ENCODE results near the gene SEMA3D. TPM values are rescaled to one million over a fixed set of nuclear protein-coding genes. Genes with fewer than 3 reads are reported as not detected.

SEMA3D gene
- total RNA-seq, 1 experiment from 2014 or later = 23.3 TPM

DNA sequence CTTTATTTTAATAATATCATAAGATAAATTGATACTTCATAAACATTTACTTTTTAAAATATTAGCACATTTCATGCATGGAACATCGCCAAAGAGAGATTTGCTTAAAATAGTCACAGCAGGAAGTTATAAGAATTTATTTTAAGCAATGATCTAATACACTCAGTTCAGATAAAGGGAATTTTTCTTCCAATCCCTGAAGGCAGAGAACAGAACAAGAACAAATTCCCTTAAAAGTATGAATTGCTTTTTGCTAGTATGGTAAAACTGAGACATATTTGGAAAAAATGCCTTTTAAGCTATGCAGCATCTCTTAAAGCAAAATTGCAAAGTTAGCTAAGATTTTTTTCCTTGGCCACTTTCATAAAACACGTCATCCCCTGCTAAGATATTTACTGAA lies 91.0 kb downstream of the SEMA3D start:
- no peak for DNase-seq (ENCODE audit: low spot score)
- POLR2A ChIA-PET (ENCODE audit: low non-redundant PET) = no interaction called here
- intact Hi-C loops (cut with micrococcal nuclease; ENCODE audit: unreplicated experiment) = no loop called here

GRCh38 chr7:85095366-85095765 lies 91.5 kb downstream of the SEMA3D start:
- H3K9me3 ChIP-seq (ENCODE audit: low read depth, low read length, poor library complexity, severe bottlenecking) = no peaks in the 10 kb centered on the region
- peaks cover 59% of the 10 kb centered on the region for H3K4me1 ChIP-seq (ENCODE audit: insufficient read depth, low read length, poor library complexity, severe bottlenecking)
- ChIA-PET CTCF (no interaction called here), POLR2A (ENCODE audit: low non-redundant PET) (no interaction called here)
- H3K36me3 ChIP-seq (ENCODE audit: insufficient read depth, low read length, poor library complexity, severe bottlenecking) = no peaks in the 10 kb centered on the region
- BruUV-seq (replicated peaks) = no TSS peak
- intact Hi-C loops (cut with micrococcal nuclease; ENCODE audit: unreplicated experiment) = no loop called here
- H3K27ac ChIP-seq (ENCODE audit: low read depth, low read length, poor library complexity, severe bottlenecking) = peak overlapping the region; percentile 0
- no peak overlapping the region for H3K4me3 ChIP-seq (ENCODE audit: low read depth, low read length, poor library complexity, severe bottlenecking)
- no peak for TF ChIP-seq EZH2 (IDR thresholded peaks at IDR 0.05; ENCODE audit: borderline replicate concordance, low read depth, low read length, poor library complexity, severe bottlenecking)
- TF ChIP-seq, protein P1, sequence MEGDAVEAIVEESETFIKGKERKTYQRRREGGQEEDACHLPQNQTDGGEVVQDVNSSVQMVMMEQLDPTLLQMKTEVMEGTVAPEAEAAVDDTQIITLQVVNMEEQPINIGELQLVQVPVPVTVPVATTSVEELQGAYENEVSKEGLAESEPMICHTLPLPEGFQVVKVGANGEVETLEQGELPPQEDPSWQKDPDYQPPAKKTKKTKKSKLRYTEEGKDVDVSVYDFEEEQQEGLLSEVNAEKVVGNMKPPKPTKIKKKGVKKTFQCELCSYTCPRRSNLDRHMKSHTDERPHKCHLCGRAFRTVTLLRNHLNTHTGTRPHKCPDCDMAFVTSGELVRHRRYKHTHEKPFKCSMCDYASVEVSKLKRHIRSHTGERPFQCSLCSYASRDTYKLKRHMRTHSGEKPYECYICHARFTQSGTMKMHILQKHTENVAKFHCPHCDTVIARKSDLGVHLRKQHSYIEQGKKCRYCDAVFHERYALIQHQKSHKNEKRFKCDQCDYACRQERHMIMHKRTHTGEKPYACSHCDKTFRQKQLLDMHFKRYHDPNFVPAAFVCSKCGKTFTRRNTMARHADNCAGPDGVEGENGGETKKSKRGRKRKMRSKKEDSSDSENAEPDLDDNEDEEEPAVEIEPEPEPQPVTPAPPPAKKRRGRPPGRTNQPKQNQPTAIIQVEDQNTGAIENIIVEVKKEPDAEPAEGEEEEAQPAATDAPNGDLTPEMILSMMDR (conservative IDR thresholded peaks at IDR 0.05; ENCODE audit: low read depth, low read length) = no peak
- no peaks in the 10 kb centered on the region for H3K27me3 ChIP-seq (replicated peaks; ENCODE audit: insufficient read depth, low read depth, low read length, poor library complexity)
- peak; percentile 80 for DNase-seq (ENCODE audit: low spot score)

More for the DNA sequence above, 91.0 kb downstream of the SEMA3D start:
- no peaks in the 10 kb centered on the region for H3K27me3 ChIP-seq (replicated peaks; ENCODE audit: insufficient read depth, low read depth, low read length, poor library complexity)
- no peak overlapping the region for H3K4me3 ChIP-seq (ENCODE audit: low read depth, low read length, poor library complexity, severe bottlenecking)
- H3K9me3 ChIP-seq (ENCODE audit: low read depth, low read length, poor library complexity, severe bottlenecking) = no peaks in the 10 kb centered on the region
- peaks cover 55% of the 10 kb centered on the region for H3K4me1 ChIP-seq (ENCODE audit: insufficient read depth, low read length, poor library complexity, severe bottlenecking)
- no peak overlapping the region for H3K27ac ChIP-seq (ENCODE audit: low read depth, low read length, poor library complexity, severe bottlenecking)
- no TSS peak for BruUV-seq (replicated peaks)
- CTCF ChIA-PET = no interaction called here
- TF ChIP-seq, protein P1 (conservative IDR thresholded peaks at IDR 0.05; ENCODE audit: low read depth, low read length) = no peak
- no peak for TF ChIP-seq EZH2 (IDR thresholded peaks at IDR 0.05; ENCODE audit: borderline replicate concordance, low read depth, low read length, poor library complexity, severe bottlenecking)
- no peaks in the 10 kb centered on the region for H3K36me3 ChIP-seq (ENCODE audit: insufficient read depth, low read length, poor library complexity, severe bottlenecking)

GRCh38 chr7:85094046-85094725 lies 92.7 kb downstream of the SEMA3D start:
- no peak for DNase-seq (ENCODE audit: low spot score)
- BruUV-seq (replicated peaks) = no TSS peak

More at GRCh38 chr7:85094046-85094725, 92.7 kb downstream of the SEMA3D start:
- Histone ChIP-seq H3K36me3 (ENCODE audit: insufficient read depth, low read length, poor library complexity, severe bottlenecking) (no peaks in the 10 kb centered on the region), H3K4me1 (ENCODE audit: insufficient read depth, low read length, poor library complexity, severe bottlenecking) (peaks cover 59% of the 10 kb centered on the region), H3K4me3 (ENCODE audit: low read depth, low read length, poor library complexity, severe bottlenecking) (no peak overlapping the region), H3K9me3 (ENCODE audit: low read depth, low read length, poor library complexity, severe bottlenecking) (no peaks in the 10 kb centered on the region), H3K27ac (ENCODE audit: low read depth, low read length, poor library complexity, severe bottlenecking) (peak overlapping the region; percentile 41), H3K27me3 (replicated peaks; ENCODE audit: insufficient read depth, low read depth, low read length, poor library complexity) (no peaks in the 10 kb centered on the region)
- intact Hi-C loops (cut with micrococcal nuclease; ENCODE audit: unreplicated experiment) = no loop called here
- TF ChIP-seq EZH2 (IDR thresholded peaks at IDR 0.05; ENCODE audit: borderline replicate concordance, low read depth, low read length, poor library complexity, severe bottlenecking) = no peak
- TF ChIP-seq, protein P1 (conservative IDR thresholded peaks at IDR 0.05; ENCODE audit: low read depth, low read length) = no peak
- ChIA-PET POLR2A (ENCODE audit: low non-redundant PET) (no interaction called here), CTCF (no interaction called here)

All from A673 (cell line).